GM12878 (cell line): ENCODE results near the gene MROH8. TPM values are rescaled to one million over a fixed set of nuclear protein-coding genes. Genes with fewer than 3 reads are reported as not detected.
A peak's percentile ranks its signal among the peaks of the same experiment; 100 is the strongest.

Source experiments
- ATF7 ChIP-seq: fragments of 450-650 bp; IDR thresholded peaks from 2 replicates; pipeline ENCODE4 v1.6.1; 2016; ENCODE audit warnings: low read depth, mild to moderate bottlenecking
- EGR1 ChIP-seq, 2 experiments: IDR thresholded peaks; 1 replicate in 1 of 2; 2 replicates in 1 of 2; pipeline ENCODE4 v1.6.1; 2011 to 2012; ENCODE audit warnings: low read depth in 2 of 2, low read length in 2 of 2, borderline replicate concordance in 1 of 2, mild to moderate bottlenecking in 1 of 2, moderate library complexity in 1 of 2
- HCFC1 ChIP-seq: fragments of 150-350 bp; IDR thresholded peaks from 2 replicates; pipeline ENCODE4 v1.6.1; 2014; ENCODE audit warnings: low read length
- PML ChIP-seq: IDR thresholded peaks from 2 replicates; pipeline ENCODE4 v1.6.1; 2012; ENCODE audit warnings: low read length, inconsistent platforms
- RAD51 ChIP-seq: fragments of 450-650 bp; IDR thresholded peaks from 2 replicates; pipeline ENCODE4 v1.6.1; 2016; ENCODE audit warnings: moderate library complexity, mild to moderate bottlenecking, inconsistent platforms
- STAT3 ChIP-seq: IDR thresholded peaks from 2 replicates; pipeline ENCODE4 v1.6.1; 2011; ENCODE audit warnings: low read depth, low read length, improper control_type of control experiment
- SUPT20H ChIP-seq: IDR thresholded peaks from 2 replicates; pipeline ENCODE4 v1.6.1; 2011; ENCODE audit warnings: low read depth, mild to moderate bottlenecking, low read length, moderate library complexity, borderline replicate concordance; ENCODE audit not compliant: control insufficient read depth
- TAF1 ChIP-seq: IDR thresholded peaks from 2 replicates; pipeline ENCODE4 v1.6.1; 2011; ENCODE audit warnings: mild to moderate bottlenecking, low read depth, low read length, borderline replicate concordance
- TCF12 ChIP-seq: IDR thresholded peaks from 2 replicates; pipeline ENCODE4 v1.6.1; 2011; ENCODE audit warnings: low read depth, mild to moderate bottlenecking, low read length
- ZNF384 ChIP-seq: IDR thresholded peaks from 2 replicates; pipeline ENCODE4 v1.6.1; 2012; ENCODE audit warnings: low read depth, mild to moderate bottlenecking, low read length, improper control_type of control experiment, borderline replicate concordance
- polyA plus RNA-seq, 11 experiments: library from polyadenylated mRNA; depleted of rRNA in 4 of 11; unstranded in 6 of 11; stranded (reverse) in 5 of 11; fragments of >200 nt; fragmentation: Nextera tagmentation in 4 of 11; fragmentation: Illumina TruSeq in 1 of 11; extraction: Ambion mirVana in 4 of 11; extraction: Trizol in 1 of 11; gene quantifications; 1 replicate in 1 of 11; 2 replicates in 10 of 11; pipeline versions ENCODE4 v1.2.1 to v1.2.3, GENCODE V29; 2011 to 2016; ENCODE audit warnings: inconsistent platforms in 2 of 11, missing spikeins in 2 of 11, low read depth in 1 of 11
- total RNA-seq, 4 experiments: library from RNA; depleted of rRNA in 3 of 4; stranded (reverse); fragments of >200 nt in 3 of 4; fragmentation: Illumina TruSeq in 1 of 4; extraction: Trizol in 1 of 4; gene quantifications; 2 replicates each; pipeline versions ENCODE4 v1.2.1 to v1.2.3, GENCODE V29; 2013 to 2021
- TF ChIP-seq, protein P1 (sequence below): fragments of 450-650 bp; IDR thresholded peaks from 2 replicates; pipeline ENCODE4 v1.6.1; 2016; ENCODE audit warnings: mild to moderate bottlenecking
- TF ChIP-seq, protein P2 (sequence below): IDR thresholded peaks from 2 replicates; pipeline ENCODE4 v1.6.1; 2012; ENCODE audit warnings: improper control_type of control experiment, low read depth, low read length; ENCODE audit not compliant: insufficient replicate concordance
- TF ChIP-seq, protein P3 (sequence below): fragments of 150-350 bp; IDR thresholded peaks from 2 replicates; pipeline ENCODE4 v1.6.1; 2016; ENCODE audit warnings: low read depth, low read length
- TF ChIP-seq, protein P4 (sequence below): fragments of 450-650 bp; IDR thresholded peaks from 2 replicates; pipeline ENCODE4 v1.6.1; 2017; ENCODE audit warnings: mild to moderate bottlenecking, moderate library complexity

Gene MROH8
- total and polyA plus RNA-seq, 10 of the 15 experiments (the other 5 are each of a cell fraction or from before 2014, with no cell fraction given), result 0.16 to 2.8 (median 1.8) TPM

DNA sequence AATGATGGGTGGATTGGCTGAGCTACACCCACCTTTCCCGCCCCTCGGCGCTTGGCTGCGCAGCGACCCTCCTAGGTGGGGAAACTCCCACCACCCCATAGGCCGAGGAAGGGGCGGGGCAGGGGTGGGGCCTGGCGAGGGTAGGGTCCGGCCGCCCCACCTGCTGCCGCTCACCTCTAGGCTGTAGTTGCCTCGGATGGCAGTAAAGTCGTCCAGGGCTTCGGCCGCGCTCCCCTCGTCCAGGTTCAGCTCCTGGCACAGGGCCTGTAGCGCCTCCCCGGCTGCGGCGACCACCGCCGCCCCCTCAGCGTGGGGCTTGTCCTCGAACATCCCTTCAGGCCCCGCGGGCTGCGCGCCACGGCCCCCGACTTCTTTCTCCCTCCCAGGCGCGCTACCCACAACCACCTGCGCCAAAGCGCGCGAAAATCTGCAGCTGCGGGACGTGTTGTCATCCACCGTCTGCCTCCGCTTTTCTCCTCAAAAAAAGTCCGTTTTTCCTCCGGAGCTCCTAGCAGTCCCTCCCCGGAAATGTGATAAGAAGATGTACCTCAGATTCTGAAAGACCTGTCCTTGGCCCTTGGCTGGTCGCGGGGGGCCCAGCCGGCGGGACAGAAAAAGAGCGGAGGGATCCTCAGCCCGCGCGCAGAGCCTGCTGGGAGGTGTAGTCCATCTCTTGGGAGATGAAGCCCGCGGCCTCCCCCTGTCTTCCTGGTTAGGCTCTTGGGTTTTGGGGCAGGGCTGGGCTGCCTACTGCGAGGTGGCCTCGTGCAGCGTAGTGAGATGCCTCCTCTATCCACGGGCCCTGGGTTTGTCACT lies 83.5 kb downstream of the MROH8 start, which contains the start of gene RBL1 (continued):
- peak; percentile 32 for TF ChIP-seq RAD51
- TF ChIP-seq, protein P1, sequence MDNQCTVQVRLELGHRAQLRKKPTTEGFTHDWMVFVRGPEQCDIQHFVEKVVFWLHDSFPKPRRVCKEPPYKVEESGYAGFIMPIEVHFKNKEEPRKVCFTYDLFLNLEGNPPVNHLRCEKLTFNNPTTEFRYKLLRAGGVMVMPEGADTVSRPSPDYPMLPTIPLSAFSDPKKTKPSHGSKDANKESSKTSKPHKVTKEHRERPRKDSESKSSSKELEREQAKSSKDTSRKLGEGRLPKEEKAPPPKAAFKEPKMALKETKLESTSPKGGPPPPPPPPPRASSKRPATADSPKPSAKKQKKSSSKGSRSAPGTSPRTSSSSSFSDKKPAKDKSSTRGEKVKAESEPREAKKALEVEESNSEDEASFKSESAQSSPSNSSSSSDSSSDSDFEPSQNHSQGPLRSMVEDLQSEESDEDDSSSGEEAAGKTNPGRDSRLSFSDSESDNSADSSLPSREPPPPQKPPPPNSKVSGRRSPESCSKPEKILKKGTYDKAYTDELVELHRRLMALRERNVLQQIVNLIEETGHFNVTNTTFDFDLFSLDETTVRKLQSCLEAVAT, result peak; percentile 94
- peak; percentile 93 for TF ChIP-seq TCF12
- peak; percentile 93 for TF ChIP-seq ATF7
- TF ChIP-seq, protein P2, sequence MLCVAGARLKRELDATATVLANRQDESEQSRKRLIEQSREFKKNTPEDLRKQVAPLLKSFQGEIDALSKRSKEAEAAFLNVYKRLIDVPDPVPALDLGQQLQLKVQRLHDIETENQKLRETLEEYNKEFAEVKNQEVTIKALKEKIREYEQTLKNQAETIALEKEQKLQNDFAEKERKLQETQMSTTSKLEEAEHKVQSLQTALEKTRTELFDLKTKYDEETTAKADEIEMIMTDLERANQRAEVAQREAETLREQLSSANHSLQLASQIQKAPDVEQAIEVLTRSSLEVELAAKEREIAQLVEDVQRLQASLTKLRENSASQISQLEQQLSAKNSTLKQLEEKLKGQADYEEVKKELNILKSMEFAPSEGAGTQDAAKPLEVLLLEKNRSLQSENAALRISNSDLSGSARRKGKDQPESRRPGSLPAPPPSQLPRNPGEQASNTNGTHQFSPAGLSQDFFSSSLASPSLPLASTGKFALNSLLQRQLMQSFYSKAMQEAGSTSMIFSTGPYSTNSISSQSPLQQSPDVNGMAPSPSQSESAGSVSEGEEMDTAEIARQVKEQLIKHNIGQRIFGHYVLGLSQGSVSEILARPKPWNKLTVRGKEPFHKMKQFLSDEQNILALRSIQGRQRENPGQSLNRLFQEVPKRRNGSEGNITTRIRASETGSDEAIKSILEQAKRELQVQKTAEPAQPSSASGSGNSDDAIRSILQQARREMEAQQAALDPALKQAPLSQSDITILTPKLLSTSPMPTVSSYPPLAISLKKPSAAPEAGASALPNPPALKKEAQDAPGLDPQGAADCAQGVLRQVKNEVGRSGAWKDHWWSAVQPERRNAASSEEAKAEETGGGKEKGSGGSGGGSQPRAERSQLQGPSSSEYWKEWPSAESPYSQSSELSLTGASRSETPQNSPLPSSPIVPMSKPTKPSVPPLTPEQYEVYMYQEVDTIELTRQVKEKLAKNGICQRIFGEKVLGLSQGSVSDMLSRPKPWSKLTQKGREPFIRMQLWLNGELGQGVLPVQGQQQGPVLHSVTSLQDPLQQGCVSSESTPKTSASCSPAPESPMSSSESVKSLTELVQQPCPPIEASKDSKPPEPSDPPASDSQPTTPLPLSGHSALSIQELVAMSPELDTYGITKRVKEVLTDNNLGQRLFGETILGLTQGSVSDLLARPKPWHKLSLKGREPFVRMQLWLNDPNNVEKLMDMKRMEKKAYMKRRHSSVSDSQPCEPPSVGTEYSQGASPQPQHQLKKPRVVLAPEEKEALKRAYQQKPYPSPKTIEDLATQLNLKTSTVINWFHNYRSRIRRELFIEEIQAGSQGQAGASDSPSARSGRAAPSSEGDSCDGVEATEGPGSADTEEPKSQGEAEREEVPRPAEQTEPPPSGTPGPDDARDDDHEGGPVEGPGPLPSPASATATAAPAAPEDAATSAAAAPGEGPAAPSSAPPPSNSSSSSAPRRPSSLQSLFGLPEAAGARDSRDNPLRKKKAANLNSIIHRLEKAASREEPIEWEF, result no peak
- peak; percentile 69 for TF ChIP-seq TAF1
- peak in 1 of 2 experiments; percentile 77; a peak in 2 of 3 replicates for TF ChIP-seq EGR1 (IDR thresholded peaks at IDR 0.05; ENCODE audit: borderline replicate concordance in 1 of 2, low read depth in 2 of 2, low read length in 2 of 2)
- TF ChIP-seq, protein P3, sequence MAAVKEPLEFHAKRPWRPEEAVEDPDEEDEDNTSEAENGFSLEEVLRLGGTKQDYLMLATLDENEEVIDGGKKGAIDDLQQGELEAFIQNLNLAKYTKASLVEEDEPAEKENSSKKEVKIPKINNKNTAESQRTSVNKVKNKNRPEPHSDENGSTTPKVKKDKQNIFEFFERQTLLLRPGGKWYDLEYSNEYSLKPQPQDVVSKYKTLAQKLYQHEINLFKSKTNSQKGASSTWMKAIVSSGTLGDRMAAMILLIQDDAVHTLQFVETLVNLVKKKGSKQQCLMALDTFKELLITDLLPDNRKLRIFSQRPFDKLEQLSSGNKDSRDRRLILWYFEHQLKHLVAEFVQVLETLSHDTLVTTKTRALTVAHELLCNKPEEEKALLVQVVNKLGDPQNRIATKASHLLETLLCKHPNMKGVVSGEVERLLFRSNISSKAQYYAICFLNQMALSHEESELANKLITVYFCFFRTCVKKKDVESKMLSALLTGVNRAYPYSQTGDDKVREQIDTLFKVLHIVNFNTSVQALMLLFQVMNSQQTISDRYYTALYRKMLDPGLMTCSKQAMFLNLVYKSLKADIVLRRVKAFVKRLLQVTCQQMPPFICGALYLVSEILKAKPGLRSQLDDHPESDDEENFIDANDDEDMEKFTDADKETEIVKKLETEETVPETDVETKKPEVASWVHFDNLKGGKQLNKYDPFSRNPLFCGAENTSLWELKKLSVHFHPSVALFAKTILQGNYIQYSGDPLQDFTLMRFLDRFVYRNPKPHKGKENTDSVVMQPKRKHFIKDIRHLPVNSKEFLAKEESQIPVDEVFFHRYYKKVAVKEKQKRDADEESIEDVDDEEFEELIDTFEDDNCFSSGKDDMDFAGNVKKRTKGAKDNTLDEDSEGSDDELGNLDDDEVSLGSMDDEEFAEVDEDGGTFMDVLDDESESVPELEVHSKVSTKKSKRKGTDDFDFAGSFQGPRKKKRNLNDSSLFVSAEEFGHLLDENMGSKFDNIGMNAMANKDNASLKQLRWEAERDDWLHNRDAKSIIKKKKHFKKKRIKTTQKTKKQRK, result 0 out of 2 replicates have a peak, but pooled peaks have one; percentile 14
- peak; percentile 96 for TF ChIP-seq PML
- TF ChIP-seq ZNF384, result no peak
- no peak for TF ChIP-seq SUPT20H
- TF ChIP-seq, protein P4, sequence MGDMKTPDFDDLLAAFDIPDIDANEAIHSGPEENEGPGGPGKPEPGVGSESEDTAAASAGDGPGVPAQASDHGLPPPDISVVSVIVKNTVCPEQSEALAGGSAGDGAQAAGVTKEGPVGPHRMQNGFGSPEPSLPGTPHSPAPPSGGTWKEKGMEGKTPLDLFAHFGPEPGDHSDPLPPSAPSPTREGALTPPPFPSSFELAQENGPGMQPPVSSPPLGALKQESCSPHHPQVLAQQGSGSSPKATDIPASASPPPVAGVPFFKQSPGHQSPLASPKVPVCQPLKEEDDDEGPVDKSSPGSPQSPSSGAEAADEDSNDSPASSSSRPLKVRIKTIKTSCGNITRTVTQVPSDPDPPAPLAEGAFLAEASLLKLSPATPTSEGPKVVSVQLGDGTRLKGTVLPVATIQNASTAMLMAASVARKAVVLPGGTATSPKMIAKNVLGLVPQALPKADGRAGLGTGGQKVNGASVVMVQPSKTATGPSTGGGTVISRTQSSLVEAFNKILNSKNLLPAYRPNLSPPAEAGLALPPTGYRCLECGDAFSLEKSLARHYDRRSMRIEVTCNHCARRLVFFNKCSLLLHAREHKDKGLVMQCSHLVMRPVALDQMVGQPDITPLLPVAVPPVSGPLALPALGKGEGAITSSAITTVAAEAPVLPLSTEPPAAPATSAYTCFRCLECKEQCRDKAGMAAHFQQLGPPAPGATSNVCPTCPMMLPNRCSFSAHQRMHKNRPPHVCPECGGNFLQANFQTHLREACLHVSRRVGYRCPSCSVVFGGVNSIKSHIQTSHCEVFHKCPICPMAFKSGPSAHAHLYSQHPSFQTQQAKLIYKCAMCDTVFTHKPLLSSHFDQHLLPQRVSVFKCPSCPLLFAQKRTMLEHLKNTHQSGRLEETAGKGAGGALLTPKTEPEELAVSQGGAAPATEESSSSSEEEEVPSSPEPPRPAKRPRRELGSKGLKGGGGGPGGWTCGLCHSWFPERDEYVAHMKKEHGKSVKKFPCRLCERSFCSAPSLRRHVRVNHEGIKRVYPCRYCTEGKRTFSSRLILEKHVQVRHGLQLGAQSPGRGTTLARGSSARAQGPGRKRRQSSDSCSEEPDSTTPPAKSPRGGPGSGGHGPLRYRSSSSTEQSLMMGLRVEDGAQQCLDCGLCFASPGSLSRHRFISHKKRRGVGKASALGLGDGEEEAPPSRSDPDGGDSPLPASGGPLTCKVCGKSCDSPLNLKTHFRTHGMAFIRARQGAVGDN, result peak; percentile 76
- TF ChIP-seq STAT3, result no peak
- peak; percentile 89 for TF ChIP-seq HCFC1
